Suprapubic skin (tissue), 4 donors: Measurements from ENCODE around the gene KRTAP10-5. TPM values are rescaled to one million over a fixed set of nuclear protein-coding genes. Genes with fewer than 3 reads are reported as not detected.
"Not testable (repeated sequence)": the region's sequence is repeated elsewhere in the genome, so short reads cannot be mapped to it uniquely, and the experiment has no call there.

Source experiments
- DNase-seq, 2 donors: peaks; one replicate each; pipeline ENCODE4 v3.0.0-alpha.2; 2019; ENCODE audit warnings: low spot score in 2 of 2
- H3K27ac ChIP-seq: fragments of 200-600 bp; sonication (generic); one replicate; pipeline ENCODE4 v1.5.1; 2019
- H3K27me3 ChIP-seq: fragments of 200-600 bp; sonication (generic); one replicate; pipeline ENCODE4 v1.5.1; 2019
- H3K36me3 ChIP-seq: fragments of 200-600 bp; sonication (generic); one replicate; pipeline ENCODE4 v1.5.1; 2019
- H3K4me1 ChIP-seq: fragments of 200-600 bp; sonication (generic); one replicate; pipeline ENCODE4 v1.5.1; 2019
- H3K4me3 ChIP-seq: fragments of 200-600 bp; sonication (generic); one replicate; pipeline ENCODE4 v1.5.1; 2019; ENCODE audit warnings: mild to moderate bottlenecking
- H3K9me3 ChIP-seq: fragments of 200-600 bp; sonication (generic); one replicate; pipeline ENCODE4 v1.5.1; 2019
- CTCF ChIP-seq, 2 donors: fragments of 200-600 bp in 1 of 2; fragments of 450-650 bp in 1 of 2; sonication (generic) in 1 of 2; IDR thresholded peaks; one replicate each; pipeline ENCODE4 v1.5.1; 2016 to 2019; ENCODE audit warnings: antibody characterized with exemption in 2 of 2, mild to moderate bottlenecking in 1 of 2, moderate library complexity in 1 of 2
- EP300 ChIP-seq: sonication (generic); formaldehyde crosslinking; IDR thresholded peaks from one replicate; pipeline ENCODE4 v1.6.1; 2017; ENCODE audit warnings: antibody characterized with exemption
- POLR2A ChIP-seq, 2 donors: fragments of 450-650 bp; IDR thresholded peaks; one replicate each; pipeline ENCODE4 v1.6.1; 2017; ENCODE audit warnings: antibody characterized with exemption in 2 of 2, mild to moderate bottlenecking in 2 of 2, moderate library complexity in 2 of 2
- POLR2AphosphoS5 ChIP-seq, 3 donors: sonication (generic); formaldehyde crosslinking; IDR thresholded peaks; one replicate each; pipeline ENCODE4 v1.6.1; 2017; ENCODE audit warnings: antibody characterized with exemption in 3 of 3
- WGBS: methylation state at CpG from one replicate; pipeline ENCODE4 v1.1.5; 2018; 5-methylcytosine and 5-hydroxymethylcytosine counted together
- total RNA-seq, 4 donors: library from RNA; depleted of rRNA; stranded (reverse); fragments of >200 nt; gene quantifications; one replicate each; pipeline ENCODE4 v1.1.0, GENCODE V29; 2016

KRTAP10-5 gene
- total RNA-seq, 4 donors from 2014 or later: 0.76 to 11.1 (median 1.7) TPM; not detected in 1

GRCh38 chr21:44592446-44593311, 12.3 kb upstream of the KRTAP10-5 start, which contains the start of gene KRTAP10-6:
TSS of gene KRTAP10-6 (minus strand) at chr21:44592505. CDS start at chr21:44592484, 21 bp downstream.
- peak in 1 of 2 donors; percentile 72 for DNase-seq
- Histone ChIP-seq H3K4me3 (no peak within 1 kb of the TSS), H3K27ac (no peak within 1 kb of the TSS), H3K36me3 (no peaks in the 10 kb centered on the region), H3K4me1 (peaks cover 10% of the 10 kb centered on the region), H3K27me3 (peaks cover 38% of the 10 kb centered on the region), H3K9me3 (no peaks in the 10 kb centered on the region)
- TF ChIP-seq POLR2A (IDR thresholded peaks at IDR 0.05): no peak
- no peak for TF ChIP-seq EP300
- no peak for TF ChIP-seq CTCF (IDR thresholded peaks at IDR 0.05)
- no peak for TF ChIP-seq POLR2AphosphoS5 (IDR thresholded peaks at IDR 0.05)
- 73% methylated on average over 17 of the region's 33 CpGs for WGBS

GRCh38 chr21:44591801-44592130, 11.4 kb upstream of the KRTAP10-5 start:
- no CpG with 5 or more reads among the region's 4 CpGs for WGBS
- H3K27ac ChIP-seq, H3K4me3 ChIP-seq, H3K36me3 ChIP-seq, H3K4me1 ChIP-seq, H3K9me3 ChIP-seq: not testable (repeated sequence)
- H3K27me3 ChIP-seq: peaks cover 38% of the 10 kb centered on the region
- peak in 1 of 2 donors; percentile 62 for DNase-seq

GRCh38 chr21:44590897-44591800, 10.7 kb upstream of the KRTAP10-5 start:
- not testable (repeated sequence) for H3K9me3 ChIP-seq, H3K4me1 ChIP-seq, H3K4me3 ChIP-seq, H3K36me3 ChIP-seq, H3K27ac ChIP-seq
- peak in 1 of 2 donors; percentile 49 for DNase-seq
- WGBS: 56% methylated on average over 13 of the region's 19 CpGs
- peaks cover 36% of the 10 kb centered on the region for H3K27me3 ChIP-seq

- peaks cover 10% of the 10 kb centered on the region for H3K4me1 ChIP-seq
- no peaks in the 10 kb centered on the region for H3K36me3 ChIP-seq
- no peak overlapping the region for H3K4me3 ChIP-seq
- no peak for TF ChIP-seq POLR2A (IDR thresholded peaks at IDR 0.05)
- TF ChIP-seq EP300: no peak
- no peak for TF ChIP-seq CTCF (IDR thresholded peaks at IDR 0.05)
- TF ChIP-seq POLR2AphosphoS5 (IDR thresholded peaks at IDR 0.05): no peak
- 69% methylated on average over 8 of the region's 10 CpGs for WGBS
- peak in 1 of 2 donors; percentile 81 for DNase-seq
- peaks cover 44% of the 10 kb centered on the region for H3K27me3 ChIP-seq
- H3K27ac ChIP-seq: no peak overlapping the region
- no peaks in the 10 kb centered on the region for H3K9me3 ChIP-seq
These were observed 9.9 kb upstream of the KRTAP10-5 start for GRCh38 chr21:44590311-44590721.

- Histone ChIP-seq H3K36me3 (no peaks in the 10 kb centered on the region), H3K4me3 (no peak overlapping the region), H3K27me3 (peaks cover 48% of the 10 kb centered on the region), H3K4me1 (peaks cover 10% of the 10 kb centered on the region), H3K27ac (no peak overlapping the region), H3K9me3 (no peaks in the 10 kb centered on the region)
- TF ChIP-seq POLR2A (IDR thresholded peaks at IDR 0.05) (no peak), EP300 (no peak), CTCF (IDR thresholded peaks at IDR 0.05) (no peak), POLR2AphosphoS5 (IDR thresholded peaks at IDR 0.05) (no peak)
- 82% methylated on average over 16 of the region's 24 CpGs for WGBS
- DNase-seq: peak in 1 of 2 donors; percentile 77
These were observed 9.3 kb upstream of the KRTAP10-5 start for GRCh38 chr21:44589586-44590305.
